BLaER1 treated with 17β-estradiol and CSF1 and Interleukin-3, amounts not matched to agents 10 nM and 100 nM (cell line): ENCODE measurements around the gene ZNF521.

ENCODE experiments used
- H3K27ac ChIP-seq, 11 experiments: shearing (Covaris generic); formaldehyde crosslinking; 2 replicates each; pipeline ENCODE4 v1.8.1; 2022
- H3K27me3 ChIP-seq, 11 experiments: shearing (Covaris generic); formaldehyde crosslinking; 2 replicates each; pipeline ENCODE4 v1.8.1; 2022
- H3K36me3 ChIP-seq, 11 experiments: shearing (Covaris generic); formaldehyde crosslinking; 2 replicates each; pipeline ENCODE4 v1.8.1; 2022
- H3K4me1 ChIP-seq, 10 experiments: shearing (Covaris generic); formaldehyde crosslinking; 2 replicates each; pipeline ENCODE4 v1.8.1; 2022
- H3K4me2 ChIP-seq, 11 experiments: shearing (Covaris generic); formaldehyde crosslinking; 2 replicates each; pipeline ENCODE4 v1.8.1; 2022
- H3K4me3 ChIP-seq, 10 experiments: shearing (Covaris generic); formaldehyde crosslinking; 2 replicates each; pipeline ENCODE4 v1.8.1; 2022
- H3K9ac ChIP-seq, 11 experiments: shearing (Covaris generic); formaldehyde crosslinking; 2 replicates each; pipeline ENCODE4 v1.8.1; 2022
- H3K9me3 ChIP-seq, 11 experiments: shearing (Covaris generic); formaldehyde crosslinking; replicated peaks in 1 of 11; 2 replicates each; pipeline ENCODE4 v1.8.1; 2022
- H4K20me1 ChIP-seq, 11 experiments: shearing (Covaris generic); formaldehyde crosslinking; 2 replicates each; pipeline ENCODE4 v1.8.1; 2022
- Cebpa-rat ChIP-seq, 11 experiments: shearing (Covaris generic); IDR thresholded peaks; 2 replicates each; pipeline ENCODE4 v1.8.1; 2022

The ZNF521 gene

GRCh38 chr18:25229081-25229480 lies 122.9 kb downstream of the ZNF521 start:
- H3K27ac ChIP-seq = no peak overlapping the region
- no peaks in the 10 kb centered on the region for H3K36me3 ChIP-seq
- no peak overlapping the region for H3K4me3 ChIP-seq
- no peak for TF ChIP-seq Cebpa-rat (IDR thresholded peaks at IDR 0.05)
- H3K27me3 ChIP-seq = no peaks in the 10 kb centered on the region
- no peaks in the 10 kb centered on the region for H3K9me3 ChIP-seq
- no peaks in the 10 kb centered on the region for H4K20me1 ChIP-seq
- H3K4me1 ChIP-seq = no peaks in the 10 kb centered on the region
- no peak overlapping the region for H3K9ac ChIP-seq
- H3K4me2 ChIP-seq = no peak overlapping the region

- Histone ChIP-seq H3K9ac (no peak overlapping the region), H3K9me3 (no peaks in the 10 kb centered on the region), H3K27ac (no peak overlapping the region), H3K27me3 (no peaks in the 10 kb centered on the region), H3K4me3 (no peak overlapping the region), H3K36me3 (no peaks in the 10 kb centered on the region), H3K4me2 (no peak overlapping the region), H3K4me1 (no peaks in the 10 kb centered on the region), H4K20me1 (no peaks in the 10 kb centered on the region)
- no peak for TF ChIP-seq Cebpa-rat (IDR thresholded peaks at IDR 0.05)
Measured at GRCh38 chr18:25228410-25228809, 123.6 kb downstream of the ZNF521 start.

GRCh38 chr18:25225151-25225550 lies 126.8 kb downstream of the ZNF521 start:
- no peak for TF ChIP-seq Cebpa-rat (IDR thresholded peaks at IDR 0.05)
- Histone ChIP-seq H3K4me1 (no peaks in the 10 kb centered on the region), H3K4me3 (no peak overlapping the region), H3K4me2 (no peak overlapping the region), H3K36me3 (no peaks in the 10 kb centered on the region), H3K9ac (no peak overlapping the region), H3K27ac (no peak overlapping the region), H3K9me3 (no peaks in the 10 kb centered on the region), H3K27me3 (no peaks in the 10 kb centered on the region), H4K20me1 (no peaks in the 10 kb centered on the region)

GRCh38 chr18:25223899-25224886 lies 127.8 kb downstream of the ZNF521 start:
- H3K27me3 ChIP-seq = no peaks in the 10 kb centered on the region
- no peaks in the 10 kb centered on the region for H3K36me3 ChIP-seq
- H3K4me1 ChIP-seq = no peaks in the 10 kb centered on the region
- H3K4me3 ChIP-seq = no peak overlapping the region
- H3K4me2 ChIP-seq = no peak overlapping the region
- TF ChIP-seq Cebpa-rat (IDR thresholded peaks at IDR 0.05) = no peak
- H3K9ac ChIP-seq = no peak overlapping the region
- no peak overlapping the region for H3K27ac ChIP-seq
- H4K20me1 ChIP-seq = no peaks in the 10 kb centered on the region
- H3K9me3 ChIP-seq = no peaks in the 10 kb centered on the region

- TF ChIP-seq Cebpa-rat (IDR thresholded peaks at IDR 0.05) = no peak
Measured at GRCh38 chr18:25223211-25223610, 128.8 kb downstream of the ZNF521 start.

GRCh38 chr18:25222648-25223047 lies 129.3 kb downstream of the ZNF521 start:
- no peak for TF ChIP-seq Cebpa-rat (IDR thresholded peaks at IDR 0.05)

More at GRCh38 chr18:25223211-25223610, 128.8 kb downstream of the ZNF521 start:
- Histone ChIP-seq H3K9ac (no peak overlapping the region), H3K4me1 (no peaks in the 10 kb centered on the region), H3K27me3 (no peaks in the 10 kb centered on the region), H3K36me3 (no peaks in the 10 kb centered on the region), H4K20me1 (no peaks in the 10 kb centered on the region), H3K4me3 (no peak overlapping the region), H3K4me2 (no peak overlapping the region), H3K27ac (no peak overlapping the region), H3K9me3 (no peaks in the 10 kb centered on the region)

GRCh38 chr18:25210622-25211021 lies 141.3 kb downstream of the ZNF521 start:
- Histone ChIP-seq H4K20me1 (no peaks in the 10 kb centered on the region), H3K9ac (no peak overlapping the region), H3K36me3 (no peaks in the 10 kb centered on the region), H3K9me3 (no peaks in the 10 kb centered on the region), H3K4me2 (no peak overlapping the region), H3K27ac (no peak overlapping the region), H3K4me1 (no peaks in the 10 kb centered on the region), H3K27me3 (no peaks in the 10 kb centered on the region), H3K4me3 (no peak overlapping the region)
- no peak for TF ChIP-seq Cebpa-rat (IDR thresholded peaks at IDR 0.05)

More at GRCh38 chr18:25222648-25223047, 129.3 kb downstream of the ZNF521 start:
- Histone ChIP-seq H3K27me3 (no peaks in the 10 kb centered on the region), H3K4me1 (no peaks in the 10 kb centered on the region), H3K36me3 (no peaks in the 10 kb centered on the region), H3K4me2 (no peak overlapping the region), H3K9ac (no peak overlapping the region), H3K27ac (no peak overlapping the region), H3K4me3 (no peak overlapping the region), H4K20me1 (no peaks in the 10 kb centered on the region), H3K9me3 (no peaks in the 10 kb centered on the region)

- no peaks in the 10 kb centered on the region; a peak in 1 of 22 replicates for H3K9me3 ChIP-seq
- no peaks in the 10 kb centered on the region for H4K20me1 ChIP-seq
- TF ChIP-seq Cebpa-rat (IDR thresholded peaks at IDR 0.05) = no peak
- no peaks in the 10 kb centered on the region for H3K36me3 ChIP-seq
- H3K27ac ChIP-seq = no peak overlapping the region
- H3K4me3 ChIP-seq = no peak overlapping the region
- no peak overlapping the region for H3K4me2 ChIP-seq
- no peaks in the 10 kb centered on the region for H3K4me1 ChIP-seq
- H3K27me3 ChIP-seq = no peaks in the 10 kb centered on the region
- no peak overlapping the region for H3K9ac ChIP-seq
Measured at GRCh38 chr18:25192065-25192464, 159.9 kb downstream of the ZNF521 start.

- Histone ChIP-seq H3K4me1 (peaks cover 3 to 14% (median 10%) of the 10 kb centered on the region in 10 experiments; a peak in 15 of 20 replicates), H3K27me3 (no peaks in the 10 kb centered on the region), H3K4me3 (no peak overlapping the region), H4K20me1 (no peaks in the 10 kb centered on the region), H3K36me3 (no peaks in the 10 kb centered on the region), H3K9me3 (no peaks in the 10 kb centered on the region; a peak in 1 of 22 replicates), H3K4me2 (no peak overlapping the region), H3K27ac (no peak overlapping the region), H3K9ac (no peak overlapping the region)
- no peak for TF ChIP-seq Cebpa-rat (IDR thresholded peaks at IDR 0.05)
Measured at GRCh38 chr18:25190472-25190871, 161.5 kb downstream of the ZNF521 start.
